Raji (cell line): ENCODE data around the gene TIGD1.

Experiments
- POLR2A ChIP-seq: IDR thresholded peaks from 2 replicates; pipeline ENCODE4 v1.6.1; 2011; ENCODE audit warnings: low read depth, low read length, control low read depth; ENCODE audit not compliant: insufficient read depth

Gene TIGD1

GRCh38 chr2:232550354-232551249 lies at the start of gene TIGD1, which contains the start of gene EIF4E2:
Gene TIGD1 (minus strand): TSS chr2:232550557. CDS start chr2:232549882, 675 bp downstream.
Gene EIF4E2 (plus strand): TSS chr2:232550689. CDS start chr2:232550725, 36 bp downstream.
- TF ChIP-seq POLR2A, result peak; percentile 95

GRCh38 chr2:232598293-232598692 lies 47.9 kb upstream of the TIGD1 start:
- TF ChIP-seq POLR2A, result no peak

GRCh38 chr2:232597362-232598079 lies 47.2 kb upstream of the TIGD1 start:
- TF ChIP-seq POLR2A, result no peak

GRCh38 chr2:232593982-232594381 lies 43.6 kb upstream of the TIGD1 start:
- no peak for TF ChIP-seq POLR2A

- TF ChIP-seq POLR2A, result no peak
Observed at GRCh38 chr2:232592772-232593395, 42.5 kb upstream of the TIGD1 start.

GRCh38 chr2:232588680-232589585 lies 38.6 kb upstream of the TIGD1 start:
- no peak for TF ChIP-seq POLR2A

GRCh38 chr2:232588031-232588430 lies 37.7 kb upstream of the TIGD1 start:
- TF ChIP-seq POLR2A, result no peak

GRCh38 chr2:232587512-232587911 lies 37.2 kb upstream of the TIGD1 start:
- TF ChIP-seq POLR2A, result no peak

GRCh38 chr2:232586943-232587505 lies 36.7 kb upstream of the TIGD1 start:
- TF ChIP-seq POLR2A, result no peak

- TF ChIP-seq POLR2A, result no peak
Observed at GRCh38 chr2:232584238-232584637, 33.9 kb upstream of the TIGD1 start.

GRCh38 chr2:232581725-232582124 lies 31.4 kb upstream of the TIGD1 start:
- TF ChIP-seq POLR2A, result no peak

- no peak for TF ChIP-seq POLR2A
Observed at GRCh38 chr2:232580648-232580981, 30.3 kb upstream of the TIGD1 start.

- no peak for TF ChIP-seq POLR2A
Observed at GRCh38 chr2:232578626-232579025, 28.3 kb upstream of the TIGD1 start.

GRCh38 chr2:232577841-232578240 lies 27.5 kb upstream of the TIGD1 start:
- no peak for TF ChIP-seq POLR2A
